HG02973 (cell line): ENCODE measurements around the gene TMEM201.
A peak's percentile ranks its signal among the peaks of the same experiment; 100 is the strongest.
"Not testable (repeated sequence)": the region's sequence is repeated elsewhere in the genome, so short reads cannot be mapped to it uniquely, and the experiment has no call there.

Experiments
- ATAC-seq: cut with Tn5 transposase; IDR thresholded peaks from one replicate; pipeline ENCODE4 v1.9.1; 2021; ENCODE audit warnings: moderate library complexity; ENCODE audit not compliant: unreplicated experiment

Gene TMEM201

GRCh38 chr1:9618909-9619679, 30.4 kb downstream of the TMEM201 start:
- no peak for ATAC-seq

GRCh38 chr1:9621032-9621431, 32.3 kb downstream of the TMEM201 start:
- no peak for ATAC-seq

GRCh38 chr1:9624081-9624480, 35.4 kb downstream of the TMEM201 start:
- ATAC-seq: no peak

- not testable (repeated sequence) for ATAC-seq
These were observed 36.3 kb downstream of the TMEM201 start for GRCh38 chr1:9625030-9625429.

- ATAC-seq: peak; percentile 38
These were observed 37.5 kb downstream of the TMEM201 start for GRCh38 chr1:9626201-9626608.

- no peak for ATAC-seq
These were observed 40.1 kb downstream of the TMEM201 start for GRCh38 chr1:9628541-9629444.

- ATAC-seq: no peak
These were observed 40.9 kb downstream of the TMEM201 start for GRCh38 chr1:9629445-9630201.

GRCh38 chr1:9630331-9631111, 41.8 kb downstream of the TMEM201 start:
- no peak for ATAC-seq

GRCh38 chr1:9631613-9632012, 42.9 kb downstream of the TMEM201 start:
- ATAC-seq: no peak

GRCh38 chr1:9633493-9633892, 44.8 kb downstream of the TMEM201 start:
- no peak for ATAC-seq

- ATAC-seq: no peak
These were observed 45.9 kb downstream of the TMEM201 start for GRCh38 chr1:9634582-9634981.

- no peak for ATAC-seq
These were observed 50.5 kb downstream of the TMEM201 start for GRCh38 chr1:9639227-9639626.

- ATAC-seq: no peak
These were observed 54.9 kb downstream of the TMEM201 start for GRCh38 chr1:9643351-9644256.

GRCh38 chr1:9646037-9646436, 57.3 kb downstream of the TMEM201 start:
- no peak for ATAC-seq

GRCh38 chr1:9648171-9648570, 59.5 kb downstream of the TMEM201 start:
- no peak for ATAC-seq

- no peak for ATAC-seq
These were observed 61.1 kb downstream of the TMEM201 start for GRCh38 chr1:9649769-9650168.

GRCh38 chr1:9651220-9651564, 62.5 kb downstream of the TMEM201 start:
- no peak for ATAC-seq

- ATAC-seq: peak; percentile 28
These were observed 63.1 kb downstream of the TMEM201 start, which contains the start of gene PIK3CD for GRCh38 chr1:9651565-9652378. TSS of gene PIK3CD (plus strand) at chr1:9651731. CDS start at chr1:9710456, 58,725 bp downstream.
